A549 treated with ZK216348 at 1 μM for 4 hours (cell line): ENCODE data around the gene PCP4. TPM values are rescaled to one million over a fixed set of nuclear protein-coding genes. Genes with fewer than 3 reads are reported as not detected.

Source experiments
- total RNA-seq: library from RNA; stranded (reverse); fragments of 200-300 nt; extraction: Qiagen RNA extraction; gene quantifications from 5 replicates; pipeline ENCODE4 v1.2.3, GENCODE V29; 2022; ENCODE audit warnings: low read depth

PCP4 gene
- total RNA-seq, result not detected in 5 replicates

GRCh38 chr21:39867198-39867650 lies at the start of gene PCP4:
TSS of gene PCP4 (plus strand) at chr21:39867438. CDS start at chr21:39867502, 64 bp downstream.

Other genes starting within 250 kb of the PCP4 start
- gene IGSF5, start 122.3 kb upstream of the PCP4 start, total RNA-seq, result not detected in 5 replicates